GM08714 (cell line): Measurements from ENCODE around the gene LPO.

ENCODE experiments used
- H3K4me3 ChIP-seq: fragments of 200-500 bp; sonication (Bioruptor generic); 2 replicates; pipeline ENCODE4 v1.5.1; 2014; ENCODE audit warnings: mild to moderate bottlenecking, low read length, inconsistent platforms
- ZNF274 ChIP-seq: IDR thresholded peaks from 2 replicates; pipeline ENCODE4 v1.6.1; 2012; ENCODE audit warnings: mild to moderate bottlenecking, low read depth, low read length

Gene LPO

GRCh38 chr17:58263773-58264172, 25.4 kb downstream of the LPO start:
- TF ChIP-seq ZNF274 = no peak
- H3K4me3 ChIP-seq = no peak overlapping the region

DNA sequence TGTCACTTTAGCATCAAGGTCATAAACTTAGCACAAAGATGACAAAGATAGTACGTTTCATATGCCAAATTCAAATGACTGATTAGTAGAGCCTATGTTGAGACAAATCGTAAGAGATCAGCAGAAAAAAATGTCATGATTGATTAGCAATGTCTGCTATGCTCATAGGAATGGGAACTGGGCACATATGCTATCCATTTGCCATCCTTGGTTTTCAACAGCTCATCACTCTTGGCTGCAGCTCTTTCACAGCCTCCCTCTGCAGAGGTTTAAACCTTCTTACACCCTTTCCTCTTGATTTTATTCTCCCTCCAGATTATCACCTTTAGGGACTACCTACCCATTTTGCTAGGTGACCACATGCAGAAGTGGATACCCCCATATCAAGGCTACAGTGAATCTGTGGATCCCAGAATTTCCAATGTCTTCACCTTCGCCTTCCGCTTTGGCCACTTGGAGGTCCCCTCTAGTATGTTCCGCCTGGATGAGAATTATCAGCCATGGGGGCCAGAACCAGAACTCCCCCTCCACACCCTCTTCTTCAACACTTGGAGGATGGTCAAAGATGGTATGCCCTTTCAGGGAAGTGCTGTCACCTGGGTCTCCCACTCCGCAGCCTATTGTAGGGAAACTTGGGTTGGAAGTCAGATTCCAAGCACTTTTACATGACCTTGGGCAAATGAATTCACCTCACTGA, 26.2 kb downstream of the LPO start:
- H3K4me3 ChIP-seq = no peak overlapping the region
- TF ChIP-seq ZNF274 = no peak

DNA sequence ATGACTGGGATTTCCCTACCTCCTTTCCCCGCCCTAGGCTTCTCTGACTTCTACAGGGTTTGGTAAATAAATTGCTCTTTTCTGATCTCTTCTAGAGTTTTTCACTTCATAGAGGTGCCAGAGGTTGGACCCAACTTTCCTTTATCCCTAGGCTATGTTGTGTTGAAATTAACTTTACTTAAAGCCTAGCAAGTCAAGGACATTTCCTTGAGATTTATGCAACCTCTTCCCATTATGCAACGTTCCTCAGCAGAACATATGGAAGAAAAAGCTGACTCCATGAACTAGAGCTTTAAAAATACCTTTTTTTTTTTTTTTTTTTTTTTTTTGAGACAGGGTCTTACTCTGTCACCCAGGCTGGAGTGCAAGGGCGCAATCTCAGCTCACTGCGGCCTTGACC, 26.9 kb downstream of the LPO start:
- H3K4me3 ChIP-seq = no peak overlapping the region
- TF ChIP-seq ZNF274 = no peak

GRCh38 chr17:58265902-58266875, 27.8 kb downstream of the LPO start:
- TF ChIP-seq ZNF274 = no peak
- H3K4me3 ChIP-seq = no peak overlapping the region

DNA sequence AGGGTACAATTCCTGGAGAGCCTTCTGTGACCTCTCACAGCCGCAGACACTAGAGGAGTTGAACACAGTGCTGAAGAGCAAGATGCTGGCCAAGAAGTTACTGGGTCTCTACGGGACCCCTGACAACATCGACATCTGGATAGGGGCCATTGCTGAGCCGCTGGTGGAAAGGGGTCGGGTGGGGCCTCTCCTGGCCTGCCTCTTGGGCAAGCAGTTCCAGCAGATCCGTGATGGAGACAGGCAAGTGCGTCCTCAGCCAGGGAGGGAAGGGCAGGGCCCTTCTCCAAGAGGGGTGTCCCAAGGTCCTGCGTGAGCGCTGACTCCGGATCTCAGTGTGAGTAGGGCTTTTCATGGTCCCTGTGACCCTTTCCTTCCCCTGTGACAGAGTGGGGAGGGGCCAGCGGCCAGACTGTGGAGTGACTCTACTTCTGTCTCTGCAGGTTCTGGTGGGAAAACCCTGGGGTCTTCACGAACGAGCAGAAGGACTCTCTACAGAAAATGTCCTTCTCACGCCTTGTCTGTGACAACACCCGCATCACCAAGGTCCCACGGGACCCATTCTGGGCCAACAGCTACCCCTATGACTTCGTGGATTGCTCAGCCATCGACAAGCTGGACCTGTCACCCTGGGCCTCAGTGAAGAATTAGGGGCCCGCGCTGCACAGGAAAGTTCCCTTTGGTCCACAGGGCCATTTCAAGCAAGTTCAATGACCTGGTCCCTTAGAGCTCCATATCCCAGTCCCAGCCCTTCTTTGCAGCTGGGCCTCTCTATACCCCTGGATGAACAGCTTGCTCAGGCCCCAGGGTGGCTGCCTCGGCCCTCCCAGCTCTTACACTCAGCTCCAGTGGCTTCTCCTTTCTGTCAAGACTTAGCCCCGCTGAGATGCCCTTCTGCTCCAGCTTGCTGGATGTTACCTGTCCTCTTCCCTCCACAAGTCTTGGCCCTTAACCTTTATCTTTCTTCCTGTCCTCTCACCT, 29.3 kb downstream of the LPO start:
- no peak for TF ChIP-seq ZNF274
- no peak overlapping the region for H3K4me3 ChIP-seq

GRCh38 chr17:58268326-58268725, 29.9 kb downstream of the LPO start:
- TF ChIP-seq ZNF274 = no peak

DNA sequence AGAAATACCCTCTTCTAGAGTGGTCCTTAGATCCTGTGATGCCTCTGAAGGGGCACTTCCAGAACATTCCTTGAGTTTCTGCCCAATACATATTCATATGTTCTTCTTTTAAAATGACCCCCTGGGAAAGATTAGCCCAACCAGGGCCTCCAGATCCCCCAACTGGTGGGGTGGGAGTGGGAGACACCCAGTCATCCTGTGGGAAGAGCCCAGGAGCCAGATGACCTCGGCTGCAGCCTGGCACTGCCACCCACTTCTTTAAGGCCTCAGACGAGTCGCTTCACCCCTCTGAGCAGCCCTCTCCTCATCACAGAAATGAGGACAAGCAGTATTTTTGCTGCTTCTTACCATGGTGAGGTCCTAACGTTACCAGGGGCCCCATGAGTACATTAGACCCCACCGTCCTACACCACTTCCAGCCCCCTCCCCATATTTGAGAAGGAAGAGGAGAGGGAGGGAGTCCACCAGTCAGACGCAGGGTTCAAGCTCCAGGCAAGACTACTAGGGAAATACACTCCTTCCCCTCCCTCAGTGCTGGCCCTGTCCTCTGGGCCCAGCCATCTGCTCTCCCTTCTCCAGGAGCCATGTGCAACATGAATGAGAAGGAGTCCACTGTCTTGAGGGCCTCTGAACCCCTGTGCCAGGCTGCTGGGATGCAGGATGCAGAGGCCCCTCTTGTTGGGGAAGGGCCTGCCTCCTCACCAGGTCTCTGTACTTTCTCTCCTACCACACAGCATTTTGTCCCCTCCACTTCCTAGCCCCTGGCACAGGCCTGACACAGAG, 30.6 kb downstream of the LPO start:
- TF ChIP-seq ZNF274 = no peak
- H3K4me3 ChIP-seq = no peak overlapping the region

More at GRCh38 chr17:58268326-58268725, 29.9 kb downstream of the LPO start:
- H3K4me3 ChIP-seq = no peak overlapping the region

GRCh38 chr17:58269557-58270291, 31.3 kb downstream of the LPO start:
- no peak for TF ChIP-seq ZNF274

DNA sequence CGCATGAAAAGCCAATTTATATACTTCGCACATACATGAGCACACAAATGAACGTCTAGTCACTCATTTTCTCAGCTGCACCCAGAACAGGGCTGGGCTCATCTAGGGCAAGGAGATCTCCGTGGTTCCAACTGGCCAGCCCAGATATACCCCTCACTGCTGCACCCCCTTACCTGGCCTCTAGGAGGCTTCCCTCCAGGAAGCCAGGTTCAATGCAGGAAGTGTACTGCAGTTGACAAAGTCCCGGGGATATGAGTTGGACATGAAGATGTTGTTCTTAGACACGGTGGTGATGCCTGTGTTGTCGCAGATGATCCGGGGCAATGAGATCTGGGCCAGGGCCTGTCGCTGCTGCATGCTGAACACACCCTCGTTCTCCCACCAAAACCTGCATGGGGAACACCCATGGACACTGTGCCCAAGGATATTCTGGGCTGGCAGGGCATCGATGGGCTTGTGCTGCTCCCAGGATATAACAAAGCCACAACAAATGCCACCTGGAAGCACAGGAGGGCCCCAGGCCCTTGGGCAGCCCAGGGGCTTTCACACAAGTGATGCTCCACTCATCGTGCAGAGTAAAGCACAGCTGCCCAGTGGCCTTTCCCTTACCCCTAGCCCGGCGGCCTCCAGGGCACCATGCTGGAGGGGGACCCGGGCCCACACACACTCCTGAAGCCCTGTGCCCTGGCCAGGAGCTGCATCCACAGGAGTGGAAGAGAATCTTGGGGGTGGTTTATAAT, 32.3 kb downstream of the LPO start:
- no peak for TF ChIP-seq ZNF274
- no peak overlapping the region for H3K4me3 ChIP-seq

More at GRCh38 chr17:58269557-58270291, 31.3 kb downstream of the LPO start:
- H3K4me3 ChIP-seq = no peak overlapping the region

DNA sequence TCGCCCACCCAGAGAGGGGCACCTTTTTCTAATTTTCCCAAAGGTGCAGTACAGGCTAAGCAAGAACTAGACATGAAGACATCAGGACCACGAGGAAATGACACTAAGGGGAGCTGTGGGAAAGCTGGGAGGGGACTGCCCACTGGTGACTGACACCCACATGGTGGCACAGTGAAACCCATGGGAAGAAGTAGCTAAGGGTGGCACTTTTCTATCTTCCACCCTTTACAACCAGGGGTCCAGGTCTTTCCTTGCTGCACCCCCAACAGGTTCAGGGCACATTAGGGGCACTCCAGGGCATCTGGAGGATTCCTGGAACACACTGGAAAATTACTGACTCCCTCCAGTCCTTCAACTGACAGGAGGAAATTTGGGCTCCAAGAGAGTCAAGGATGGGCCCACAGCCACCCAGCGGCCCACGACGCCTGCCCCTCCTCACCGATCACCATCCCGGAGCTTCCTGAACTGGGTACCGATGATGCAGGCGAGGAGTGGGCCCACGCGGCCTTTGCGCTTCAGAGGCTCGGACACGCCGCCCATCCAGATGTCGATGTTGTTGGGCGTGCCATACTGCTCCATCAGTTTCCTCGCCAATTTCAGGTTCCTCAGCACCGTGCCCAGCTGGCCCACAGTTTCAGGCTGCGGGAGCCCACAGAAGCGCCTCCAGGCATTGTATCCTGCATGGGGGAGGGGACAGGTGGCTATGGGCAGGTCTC, 33.0 kb downstream of the LPO start:
- TF ChIP-seq ZNF274 = no peak
- H3K4me3 ChIP-seq = no peak overlapping the region
